Mesodermal cell (in vitro differentiated cells): ENCODE measurements around the gene TMEM207. TPM values are rescaled to one million over a fixed set of nuclear protein-coding genes. Genes with fewer than 3 reads are reported as not detected.

ENCODE experiments used
- H3K27ac ChIP-seq: 2 replicates; pipeline ENCODE4 v1.7.0; 2013; ENCODE audit warnings: mild to moderate bottlenecking, low read depth, low read length, moderate library complexity; ENCODE audit not compliant: severe bottlenecking
- H3K36me3 ChIP-seq: 2 replicates; pipeline ENCODE4 v1.7.1; 2013; ENCODE audit warnings: mild to moderate bottlenecking, low read length, moderate library complexity; ENCODE audit not compliant: control insufficient read depth, insufficient read depth
- H3K4me1 ChIP-seq: one replicate; pipeline ENCODE4 v1.7.1; 2013; ENCODE audit warnings: mild to moderate bottlenecking, low read length; ENCODE audit not compliant: insufficient read depth, control insufficient read depth, poor library complexity, severe bottlenecking
- H3K4me3 ChIP-seq: 2 replicates; pipeline ENCODE4 v1.7.0; 2013; ENCODE audit warnings: low read length, control low read depth, mild to moderate bottlenecking; ENCODE audit not compliant: insufficient read depth, poor library complexity, severe bottlenecking; ENCODE audit errors: extremely low read depth
- H3K9me3 ChIP-seq: 2 replicates; pipeline ENCODE4 v1.7.1; 2013; ENCODE audit warnings: mild to moderate bottlenecking, low read length, moderate library complexity; ENCODE audit not compliant: control insufficient read depth
- WGBS, 2 experiments: methylation state at CpG; one replicate each; pipeline ENCODE4 v1.1.5; 2013; ENCODE audit warnings: missing lambda C conversion rate in 2 of 2; ENCODE audit not compliant: insufficient coverage in 2 of 2; 5-methylcytosine and 5-hydroxymethylcytosine counted together
- polyA plus RNA-seq, 2 experiments: library from polyadenylated mRNA; stranded (reverse); fragments of 50-300 nt; gene quantifications; one replicate each; pipeline ENCODE4 v1.2.3, GENCODE V29; 2013

TMEM207 gene
- not detected for polyA plus RNA-seq (2013, experiment 1 of 2)
- polyA plus RNA-seq (2013, experiment 2 of 2) = not detected

- Histone ChIP-seq H3K9me3 (no peaks in the 10 kb centered on the region), H3K27ac (no peak within 1 kb of the TSS)
- WGBS, 2 experiments = no CpG with 5 or more reads among the region's 1 CpG
These were observed at the start of gene TMEM207 for GRCh38 chr3:190449801-190450200. Gene TMEM207 (minus strand): TSS chr3:190449901. CDS start chr3:190449809, 92 bp downstream.

GRCh38 chr3:190499122-190499521 is 49.4 kb upstream of the TMEM207 start:
- 86 to 100% methylated on average over 1 of the region's 2 CpGs for WGBS, 2 experiments
- H3K4me1 ChIP-seq = no peaks in the 10 kb centered on the region
- H3K27ac ChIP-seq = no peak overlapping the region
- no peak overlapping the region for H3K4me3 ChIP-seq
- no peaks in the 10 kb centered on the region for H3K36me3 ChIP-seq
- no peaks in the 10 kb centered on the region for H3K9me3 ChIP-seq

More at GRCh38 chr3:190449801-190450200, at the start of gene TMEM207:
- peaks cover 15% of the 10 kb centered on the region for H3K4me1 ChIP-seq
- no peak within 1 kb of the TSS for H3K4me3 ChIP-seq
- no peaks in the 10 kb centered on the region for H3K36me3 ChIP-seq

- Histone ChIP-seq H3K4me1 (no peaks in the 10 kb centered on the region), H3K36me3 (no peaks in the 10 kb centered on the region), H3K4me3 (no peak overlapping the region), H3K27ac (no peak overlapping the region), H3K9me3 (no peaks in the 10 kb centered on the region)
- no CpG with 5 or more reads among the region's 2 CpGs for WGBS, 2 experiments
These were observed 48.6 kb upstream of the TMEM207 start for GRCh38 chr3:190498293-190498692.

- Histone ChIP-seq H3K36me3 (no peaks in the 10 kb centered on the region), H3K4me3 (no peak overlapping the region), H3K9me3 (no peaks in the 10 kb centered on the region), H3K27ac (no peak overlapping the region), H3K4me1 (no peaks in the 10 kb centered on the region)
- WGBS, 2 experiments = 72 to 80% methylated on average over 1 to 3 of the region's 3 CpGs
These were observed 48.1 kb upstream of the TMEM207 start for GRCh38 chr3:190497811-190498210.

- no CpG with 5 or more reads among the region's 1 CpG for WGBS, 2 experiments
- no peaks in the 10 kb centered on the region for H3K36me3 ChIP-seq
- H3K4me3 ChIP-seq = no peak overlapping the region
- no peak overlapping the region for H3K27ac ChIP-seq
- H3K4me1 ChIP-seq = no peaks in the 10 kb centered on the region
- H3K9me3 ChIP-seq = no peaks in the 10 kb centered on the region
These were observed 47.2 kb upstream of the TMEM207 start for GRCh38 chr3:190496859-190497258.

- no peaks in the 10 kb centered on the region for H3K9me3 ChIP-seq
- no peaks in the 10 kb centered on the region for H3K4me1 ChIP-seq
- no CpG with 5 or more reads among the region's 5 CpGs for WGBS, 2 experiments
- no peak overlapping the region for H3K4me3 ChIP-seq
- no peaks in the 10 kb centered on the region for H3K36me3 ChIP-seq
- H3K27ac ChIP-seq = no peak overlapping the region
These were observed 46.1 kb upstream of the TMEM207 start for GRCh38 chr3:190495796-190496195.

- H3K4me1 ChIP-seq = no peaks in the 10 kb centered on the region
These were observed 45.7 kb upstream of the TMEM207 start for GRCh38 chr3:190495354-190495753.

GRCh38 chr3:190494907-190495306 is 45.2 kb upstream of the TMEM207 start:
- Histone ChIP-seq H3K36me3 (no peaks in the 10 kb centered on the region), H3K4me1 (no peaks in the 10 kb centered on the region), H3K9me3 (no peaks in the 10 kb centered on the region), H3K27ac (no peak overlapping the region), H3K4me3 (no peak overlapping the region)

More at GRCh38 chr3:190495354-190495753, 45.7 kb upstream of the TMEM207 start:
- no peak overlapping the region for H3K27ac ChIP-seq
- no peaks in the 10 kb centered on the region for H3K36me3 ChIP-seq
- H3K4me3 ChIP-seq = no peak overlapping the region
- H3K9me3 ChIP-seq = no peaks in the 10 kb centered on the region

GRCh38 chr3:190492966-190493365 is 43.3 kb upstream of the TMEM207 start:
- no peaks in the 10 kb centered on the region for H3K36me3 ChIP-seq
- H3K27ac ChIP-seq = no peak overlapping the region
- H3K9me3 ChIP-seq = no peaks in the 10 kb centered on the region
- no peak overlapping the region for H3K4me3 ChIP-seq
- 77 to 81% methylated on average over 4 of the region's 4 CpGs for WGBS, 2 experiments
- no peaks in the 10 kb centered on the region for H3K4me1 ChIP-seq

GRCh38 chr3:190492129-190492528 is 42.4 kb upstream of the TMEM207 start:
- Histone ChIP-seq H3K4me1 (no peaks in the 10 kb centered on the region), H3K9me3 (no peaks in the 10 kb centered on the region), H3K4me3 (no peak overlapping the region), H3K27ac (no peak overlapping the region), H3K36me3 (no peaks in the 10 kb centered on the region)

- no peak overlapping the region for H3K4me3 ChIP-seq
- WGBS, 2 experiments = 81% methylated on average over 4 of the region's 4 CpGs
- H3K36me3 ChIP-seq = no peaks in the 10 kb centered on the region
- no peaks in the 10 kb centered on the region for H3K4me1 ChIP-seq
- H3K9me3 ChIP-seq = no peaks in the 10 kb centered on the region
- H3K27ac ChIP-seq = no peak overlapping the region
These were observed 41.9 kb upstream of the TMEM207 start for GRCh38 chr3:190491533-190492054.
